Activated naive CD4-positive, alpha-beta T cell treated with anti-CD3 and anti-CD28 coated beads for 36 hours (primary cell): ENCODE data around the gene TMEM132D. TPM values are rescaled to one million over a fixed set of nuclear protein-coding genes. Genes with fewer than 3 reads are reported as not detected.

ENCODE experiments used
- CTCF ChIA-PET: fragments of 350-600 bp; sonication (Branson Sonifier 250); formaldehyde crosslinking; loops from one replicate; lab custom pipeline; 2021; ENCODE audit warnings: antibody characterized with exemption; lab: Charles Lee
- DNase-seq: peaks from one replicate; pipeline ENCODE4 v3.0.0-alpha.2; 2020
- H3K27ac Mint-ChIP-seq: one replicate; pipeline ENCODE4 v1.8.0; 2021; ENCODE audit warnings: mild to moderate bottlenecking, mixed read lengths
- H3K27me3 Mint-ChIP-seq: one replicate; pipeline ENCODE4 v1.8.0; 2021; ENCODE audit warnings: low read depth, mixed read lengths
- H3K36me3 Mint-ChIP-seq: one replicate; pipeline ENCODE4 v1.8.0; 2021; ENCODE audit warnings: low read depth, mixed read lengths
- H3K4me1 Mint-ChIP-seq: one replicate; pipeline ENCODE4 v1.8.0; 2021; ENCODE audit warnings: low read depth, mixed read lengths
- H3K4me3 Mint-ChIP-seq: one replicate; pipeline ENCODE4 v1.8.0; 2021; ENCODE audit warnings: mild to moderate bottlenecking, moderate library complexity, mixed read lengths
- H3K9me3 Mint-ChIP-seq: one replicate; pipeline ENCODE4 v1.8.0; 2021; ENCODE audit warnings: mixed read lengths
- intact Hi-C: fragments of 100-400 bp; cut with micrococcal nuclease; formaldehyde crosslinking; loops from one replicate; pipeline ENCODE4 v1.15.1; 2023
- total RNA-seq, 2 experiments: library from RNA; stranded (reverse); gene quantifications; one replicate each; pipeline ENCODE4 v1.2.3, GENCODE V29; 2021

The TMEM132D gene
- total RNA-seq, 2 experiments from 2014 or later: not detected

DNA sequence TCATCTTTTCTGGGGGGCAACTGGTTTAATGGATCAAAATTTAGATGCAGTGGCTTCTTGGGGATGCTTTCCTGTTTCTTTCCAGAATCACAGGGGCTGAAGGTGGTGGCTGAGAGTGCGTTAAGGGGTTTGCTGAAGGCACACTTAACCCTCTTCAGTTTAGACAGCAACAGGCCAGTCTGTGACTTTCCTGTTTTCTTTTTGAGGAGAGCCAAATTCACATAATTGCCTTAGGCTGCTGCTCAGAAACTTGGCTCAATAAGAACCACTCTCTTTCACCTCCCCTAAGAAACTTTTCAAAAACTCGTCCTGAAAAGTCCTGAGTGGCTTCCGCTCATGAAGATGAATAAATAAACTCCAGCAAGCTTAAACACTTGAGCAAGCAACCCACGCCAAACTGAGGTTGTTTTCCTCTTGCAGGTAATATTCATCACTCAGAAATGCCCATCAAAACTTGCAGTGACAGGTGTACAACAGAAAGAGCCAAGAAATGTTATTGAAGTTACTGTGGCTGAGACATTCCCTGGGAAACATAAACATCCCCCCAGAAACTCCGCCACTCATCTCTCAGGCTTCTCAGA lies 510.4 kb downstream of the TMEM132D start:
- Mint-ChIP-seq H3K9me3 (peaks cover 6% of the 10 kb centered on the region), H3K4me1 (no peaks in the 10 kb centered on the region), H3K4me3 (no peak overlapping the region), H3K36me3 (no peaks in the 10 kb centered on the region), H3K27me3 (no peaks in the 10 kb centered on the region), H3K27ac (no peak overlapping the region)
- no peak for DNase-seq
- CTCF ChIA-PET: no interaction called here
- intact Hi-C loops: no loop called here

DNA sequence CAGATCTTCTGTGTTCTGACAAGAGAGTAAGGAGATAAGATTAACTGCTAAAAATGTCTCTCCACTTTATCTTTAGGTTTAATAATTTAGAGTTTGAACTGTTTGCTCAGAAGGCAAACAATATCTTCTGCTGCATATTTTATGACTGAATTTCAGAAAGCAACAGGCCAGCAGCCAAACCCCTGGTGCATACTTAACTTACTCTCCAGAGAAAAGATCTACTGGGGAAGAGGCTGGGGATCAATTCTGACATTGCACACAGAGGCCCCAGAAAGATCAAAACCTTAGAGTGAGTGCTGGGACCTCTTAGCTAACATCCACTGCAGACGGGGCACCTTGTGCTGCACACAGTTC lies 518.2 kb downstream of the TMEM132D start:
- H3K27ac Mint-ChIP-seq: no peak overlapping the region
- H3K27me3 Mint-ChIP-seq: peaks cover 3% of the 10 kb centered on the region
- CTCF ChIA-PET: no interaction called here
- DNase-seq: no peak
- H3K9me3 Mint-ChIP-seq: peaks cover 2% of the 10 kb centered on the region
- no peak overlapping the region for H3K4me3 Mint-ChIP-seq
- no peaks in the 10 kb centered on the region for H3K36me3 Mint-ChIP-seq
- H3K4me1 Mint-ChIP-seq: no peaks in the 10 kb centered on the region
- intact Hi-C loops: no loop called here

GRCh38 chr12:129383956-129384355 lies 519.9 kb downstream of the TMEM132D start:
- H3K4me1 Mint-ChIP-seq: no peaks in the 10 kb centered on the region
- no peak for DNase-seq
- CTCF ChIA-PET: no interaction called here
- H3K27me3 Mint-ChIP-seq: peaks cover 3% of the 10 kb centered on the region
- H3K36me3 Mint-ChIP-seq: no peaks in the 10 kb centered on the region
- H3K4me3 Mint-ChIP-seq: no peak overlapping the region
- H3K9me3 Mint-ChIP-seq: peaks cover 2% of the 10 kb centered on the region
- intact Hi-C loops: no loop called here
- no peak overlapping the region for H3K27ac Mint-ChIP-seq

GRCh38 chr12:129381715-129382114 lies 522.1 kb downstream of the TMEM132D start:
- DNase-seq: no peak
- intact Hi-C loops: no loop called here
- no peaks in the 10 kb centered on the region for H3K36me3 Mint-ChIP-seq
- no peak overlapping the region for H3K4me3 Mint-ChIP-seq
- CTCF ChIA-PET: no interaction called here
- H3K27ac Mint-ChIP-seq: no peak overlapping the region
- peaks cover 2% of the 10 kb centered on the region for H3K9me3 Mint-ChIP-seq
- no peaks in the 10 kb centered on the region for H3K4me1 Mint-ChIP-seq
- H3K27me3 Mint-ChIP-seq: peaks cover 3% of the 10 kb centered on the region

DNA sequence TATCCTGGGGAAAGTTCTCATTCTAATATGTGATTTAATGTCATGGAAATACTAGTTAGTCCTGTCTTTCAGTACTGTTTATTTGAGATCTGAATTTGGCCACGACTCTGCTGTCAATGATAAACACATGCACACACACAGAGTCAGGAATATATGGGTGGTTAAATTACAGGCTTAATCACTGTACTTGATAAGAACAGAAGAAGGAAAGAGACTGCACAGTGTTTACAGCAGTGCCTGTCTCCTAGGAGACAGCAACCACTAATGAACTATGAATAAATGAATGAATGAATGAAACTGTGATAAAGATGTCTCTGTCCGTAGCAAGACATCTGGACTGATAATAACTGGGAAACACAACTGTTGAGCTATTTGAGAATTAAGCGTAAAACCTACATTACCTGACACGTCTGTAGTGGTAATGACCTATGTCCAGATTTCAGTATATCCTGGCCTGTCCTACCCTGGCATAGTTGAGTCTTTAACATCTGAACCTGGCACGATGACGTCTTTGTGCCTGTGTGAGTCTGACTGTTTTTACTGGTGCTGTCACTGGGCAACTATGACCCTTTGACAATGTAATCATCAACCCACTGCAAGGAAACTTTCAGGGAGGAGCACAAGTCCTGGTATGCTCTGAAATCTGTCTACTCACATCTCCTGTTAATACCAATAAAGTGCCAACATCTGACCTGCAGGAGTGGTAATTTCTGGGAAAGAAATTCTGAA lies 524.6 kb downstream of the TMEM132D start:
- no peak for DNase-seq
- CTCF ChIA-PET: no interaction called here
- Mint-ChIP-seq H3K27me3 (peaks cover 3% of the 10 kb centered on the region), H3K4me1 (no peaks in the 10 kb centered on the region), H3K4me3 (no peak overlapping the region), H3K27ac (no peak overlapping the region), H3K9me3 (peaks cover 2% of the 10 kb centered on the region), H3K36me3 (no peaks in the 10 kb centered on the region)
- intact Hi-C loops: no loop called here

DNA sequence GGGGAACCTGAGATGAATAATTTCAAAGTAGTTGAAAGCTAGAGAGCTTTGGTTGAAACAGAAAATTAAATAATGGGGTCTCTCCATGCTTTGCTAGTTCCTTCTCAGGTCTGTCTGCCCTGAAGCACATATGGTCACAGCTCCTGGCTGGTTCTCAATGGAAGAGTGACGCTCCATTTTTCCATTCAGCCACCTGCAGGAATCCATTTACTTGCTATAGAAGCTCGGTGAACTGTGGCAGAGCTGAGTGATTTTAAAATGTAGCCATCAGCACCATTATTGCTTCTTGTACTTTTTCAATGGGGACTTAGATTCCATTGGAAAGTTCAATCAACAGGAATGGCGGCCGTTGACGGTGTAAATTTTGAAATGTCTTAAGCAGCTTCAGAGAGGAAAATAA lies 525.3 kb downstream of the TMEM132D start:
- Mint-ChIP-seq H3K27me3 (peaks cover 3% of the 10 kb centered on the region), H3K4me1 (no peaks in the 10 kb centered on the region), H3K36me3 (no peaks in the 10 kb centered on the region), H3K4me3 (no peak overlapping the region), H3K27ac (no peak overlapping the region), H3K9me3 (peaks cover 2% of the 10 kb centered on the region)
- DNase-seq: no peak
- CTCF ChIA-PET: no interaction called here
- intact Hi-C loops: no loop called here

DNA sequence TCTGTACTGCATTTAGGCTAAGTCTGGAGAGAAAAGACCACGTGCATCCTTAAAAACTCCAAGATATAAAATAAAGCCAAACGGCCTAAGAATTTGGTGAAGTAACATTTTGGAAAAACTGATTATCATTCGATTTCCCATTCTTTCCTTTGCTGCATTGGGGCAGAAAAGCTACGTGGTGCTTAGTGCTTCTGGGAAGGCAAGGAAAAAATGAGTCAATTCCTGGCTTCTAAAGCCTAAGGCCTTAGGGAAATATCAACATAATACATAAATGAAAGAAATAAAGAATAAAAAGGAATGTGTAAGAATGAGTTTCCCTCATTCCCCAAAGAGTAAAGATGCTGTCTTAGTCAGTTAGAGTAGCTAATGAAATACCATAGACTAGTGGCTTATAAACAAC lies 530.1 kb downstream of the TMEM132D start:
- peaks cover 2% of the 10 kb centered on the region for H3K9me3 Mint-ChIP-seq

DNA sequence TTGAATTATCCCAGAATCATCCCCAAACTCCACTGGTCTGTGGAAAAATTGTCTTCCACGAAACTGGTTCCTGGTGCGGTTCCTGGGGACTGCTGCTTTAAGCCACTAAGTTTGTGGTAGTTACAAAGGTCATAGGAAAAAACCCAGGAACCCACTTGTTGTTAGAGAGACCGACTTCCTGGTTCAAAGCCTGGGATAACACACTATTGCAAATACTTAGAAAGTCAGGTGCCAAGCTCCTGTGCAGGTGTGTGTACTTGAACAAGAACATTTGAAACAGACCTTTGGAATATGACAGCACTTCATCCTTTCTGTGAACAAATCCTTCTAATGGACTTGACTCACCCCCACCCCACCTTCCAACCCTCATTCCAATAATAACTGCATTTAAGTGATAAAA lies 530.9 kb downstream of the TMEM132D start:
- H3K27me3 Mint-ChIP-seq: peaks cover 2% of the 10 kb centered on the region
- no peak for DNase-seq
- CTCF ChIA-PET: no interaction called here
- H3K4me3 Mint-ChIP-seq: no peak overlapping the region
- H3K27ac Mint-ChIP-seq: no peak overlapping the region
- H3K9me3 Mint-ChIP-seq: peaks cover 2% of the 10 kb centered on the region
- no peaks in the 10 kb centered on the region for H3K4me1 Mint-ChIP-seq
- no peaks in the 10 kb centered on the region for H3K36me3 Mint-ChIP-seq
- intact Hi-C loops: no loop called here

More for the DNA sequence above, 530.1 kb downstream of the TMEM132D start:
- Mint-ChIP-seq H3K4me1 (no peaks in the 10 kb centered on the region), H3K27ac (no peak overlapping the region), H3K4me3 (no peak overlapping the region), H3K27me3 (peaks cover 2% of the 10 kb centered on the region), H3K36me3 (no peaks in the 10 kb centered on the region)
- CTCF ChIA-PET: no interaction called here
- DNase-seq: no peak
- intact Hi-C loops: no loop called here

DNA sequence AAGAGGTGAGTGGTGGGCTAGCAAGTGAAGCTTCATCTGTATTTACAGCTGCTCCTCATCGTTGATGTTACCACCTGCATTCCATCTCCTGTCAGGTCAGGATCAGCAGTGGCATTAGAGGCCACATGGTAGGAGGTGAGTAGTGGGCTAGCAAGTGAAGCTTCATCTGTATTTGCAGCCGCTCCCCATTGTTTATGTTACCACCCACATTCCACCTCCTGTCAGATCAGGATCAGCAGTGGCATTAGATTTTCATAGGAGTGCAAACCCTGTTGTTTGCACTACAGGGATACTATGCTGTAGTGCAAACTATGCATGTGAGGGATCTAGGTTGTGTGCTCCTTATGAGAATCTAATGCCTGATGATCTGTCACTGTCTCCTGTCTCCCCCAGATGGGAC lies 531.5 kb downstream of the TMEM132D start:
- Mint-ChIP-seq H3K4me3 (no peak overlapping the region), H3K9me3 (peaks cover 2% of the 10 kb centered on the region), H3K36me3 (no peaks in the 10 kb centered on the region), H3K27ac (no peak overlapping the region), H3K4me1 (no peaks in the 10 kb centered on the region), H3K27me3 (peaks cover 2% of the 10 kb centered on the region)
- CTCF ChIA-PET: no interaction called here
- no peak for DNase-seq
- intact Hi-C loops: no loop called here

- CTCF ChIA-PET: no interaction called here
- peaks cover 2% of the 10 kb centered on the region for H3K27me3 Mint-ChIP-seq
- no peak for DNase-seq
These were observed 532.6 kb downstream of the TMEM132D start for GRCh38 chr12:129371268-129371667.

DNA sequence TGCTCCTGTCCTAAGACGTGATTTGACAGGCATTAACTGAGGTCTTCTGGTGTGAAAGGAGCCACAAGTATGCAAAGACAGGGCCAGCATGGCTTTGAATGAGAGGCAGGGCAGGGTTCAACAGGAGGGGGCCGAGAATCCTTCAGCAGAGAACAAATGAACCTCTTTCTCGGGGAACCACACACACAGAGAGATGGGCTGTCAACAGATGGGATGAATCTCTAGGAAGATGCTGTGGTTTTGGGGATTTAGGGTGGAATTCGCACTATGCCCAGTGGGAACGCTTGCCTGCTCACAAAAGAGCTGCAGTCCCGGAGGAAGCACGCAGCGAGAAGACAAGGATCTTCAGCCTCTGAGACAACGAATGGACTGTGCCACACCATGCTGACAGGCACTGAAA lies 537.2 kb downstream of the TMEM132D start:
- Mint-ChIP-seq H3K27ac (no peak overlapping the region), H3K4me1 (no peaks in the 10 kb centered on the region), H3K36me3 (no peaks in the 10 kb centered on the region), H3K27me3 (peaks cover 2% of the 10 kb centered on the region), H3K9me3 (peaks cover 8% of the 10 kb centered on the region), H3K4me3 (no peak overlapping the region)
- intact Hi-C loops: no loop called here
- CTCF ChIA-PET: no interaction called here
- DNase-seq: no peak

More at GRCh38 chr12:129371268-129371667, 532.6 kb downstream of the TMEM132D start:
- no peaks in the 10 kb centered on the region for H3K4me1 Mint-ChIP-seq
- intact Hi-C loops: no loop called here
- no peak overlapping the region for H3K27ac Mint-ChIP-seq
- H3K9me3 Mint-ChIP-seq: peaks cover 4% of the 10 kb centered on the region
- no peak overlapping the region for H3K4me3 Mint-ChIP-seq
- H3K36me3 Mint-ChIP-seq: no peaks in the 10 kb centered on the region

DNA sequence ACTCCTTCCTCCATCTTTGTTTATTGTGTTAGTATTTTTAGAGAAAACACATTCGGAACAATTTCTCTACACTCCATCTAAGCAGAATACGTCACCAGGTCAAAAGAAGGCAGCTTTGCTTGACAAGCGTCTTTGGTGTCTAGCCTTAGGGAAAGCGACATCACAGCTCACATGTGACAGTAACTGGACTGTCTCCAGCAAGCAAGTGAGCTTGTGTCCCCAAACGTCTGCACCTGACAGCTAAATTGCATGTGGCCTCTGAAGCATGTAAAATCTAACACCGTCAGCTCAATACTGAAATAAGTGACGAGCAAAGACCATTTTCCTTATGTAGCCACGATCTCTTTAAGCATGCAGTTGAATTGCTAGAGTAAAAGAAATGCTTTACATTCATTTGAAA lies 540.8 kb downstream of the TMEM132D start:
- no peaks in the 10 kb centered on the region for H3K27me3 Mint-ChIP-seq
- H3K9me3 Mint-ChIP-seq: peaks cover 9% of the 10 kb centered on the region
- DNase-seq: no peak
- H3K4me3 Mint-ChIP-seq: no peak overlapping the region
- no peak overlapping the region for H3K27ac Mint-ChIP-seq
- no peaks in the 10 kb centered on the region for H3K4me1 Mint-ChIP-seq
- CTCF ChIA-PET: no interaction called here
- no peaks in the 10 kb centered on the region for H3K36me3 Mint-ChIP-seq
- intact Hi-C loops: no loop called here

DNA sequence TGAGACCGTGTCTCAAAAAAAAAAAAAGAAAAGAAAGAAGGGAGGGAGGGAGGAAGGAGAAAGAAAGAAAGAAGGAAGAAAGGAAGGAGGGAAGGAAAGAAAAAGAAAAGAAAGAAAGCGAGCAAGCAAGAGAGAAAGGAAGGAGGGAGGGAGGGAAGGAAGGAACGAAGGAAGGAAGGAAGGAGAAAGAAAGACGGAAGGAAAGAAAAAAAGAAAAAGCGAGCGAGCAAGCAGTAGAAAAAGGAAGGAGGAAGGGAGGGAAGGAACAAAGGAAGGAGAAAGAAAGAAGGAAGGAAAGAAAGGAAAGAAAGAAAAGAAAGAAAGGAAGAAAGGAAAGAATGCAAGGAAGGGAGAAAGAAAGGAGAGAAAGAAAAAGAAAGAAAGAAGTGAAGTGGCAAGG lies 546.6 kb downstream of the TMEM132D start:
- Mint-ChIP-seq H3K36me3 (no peaks in the 10 kb centered on the region), H3K4me3 (no peak overlapping the region), H3K27ac (no peak overlapping the region), H3K9me3 (peaks cover 5% of the 10 kb centered on the region), H3K27me3 (no peaks in the 10 kb centered on the region), H3K4me1 (no peaks in the 10 kb centered on the region)
- CTCF ChIA-PET: no interaction called here
- DNase-seq: no peak
- intact Hi-C loops: no loop called here
